C4-2B (cell line): ENCODE data around the gene ZMYND19.
"Not testable (repeated sequence)": the region's sequence is repeated elsewhere in the genome, so short reads cannot be mapped to it uniquely, and the experiment has no call there.

Source experiments
- H3K27ac ChIP-seq: fragments of 450-650 bp; 2 replicates; pipeline ENCODE4 v1.5.1; 2017
- ZFX ChIP-seq: fragments of 450-650 bp; IDR thresholded peaks from 2 replicates; pipeline ENCODE4 v1.6.1; 2017
- TF ChIP-seq, protein P1 (sequence below): fragments of 450-650 bp; conservative IDR thresholded peaks from 2 replicates; pipeline ENCODE4 v1.5.1; 2017; ENCODE audit warnings: mild to moderate bottlenecking

ZMYND19 gene

DNA sequence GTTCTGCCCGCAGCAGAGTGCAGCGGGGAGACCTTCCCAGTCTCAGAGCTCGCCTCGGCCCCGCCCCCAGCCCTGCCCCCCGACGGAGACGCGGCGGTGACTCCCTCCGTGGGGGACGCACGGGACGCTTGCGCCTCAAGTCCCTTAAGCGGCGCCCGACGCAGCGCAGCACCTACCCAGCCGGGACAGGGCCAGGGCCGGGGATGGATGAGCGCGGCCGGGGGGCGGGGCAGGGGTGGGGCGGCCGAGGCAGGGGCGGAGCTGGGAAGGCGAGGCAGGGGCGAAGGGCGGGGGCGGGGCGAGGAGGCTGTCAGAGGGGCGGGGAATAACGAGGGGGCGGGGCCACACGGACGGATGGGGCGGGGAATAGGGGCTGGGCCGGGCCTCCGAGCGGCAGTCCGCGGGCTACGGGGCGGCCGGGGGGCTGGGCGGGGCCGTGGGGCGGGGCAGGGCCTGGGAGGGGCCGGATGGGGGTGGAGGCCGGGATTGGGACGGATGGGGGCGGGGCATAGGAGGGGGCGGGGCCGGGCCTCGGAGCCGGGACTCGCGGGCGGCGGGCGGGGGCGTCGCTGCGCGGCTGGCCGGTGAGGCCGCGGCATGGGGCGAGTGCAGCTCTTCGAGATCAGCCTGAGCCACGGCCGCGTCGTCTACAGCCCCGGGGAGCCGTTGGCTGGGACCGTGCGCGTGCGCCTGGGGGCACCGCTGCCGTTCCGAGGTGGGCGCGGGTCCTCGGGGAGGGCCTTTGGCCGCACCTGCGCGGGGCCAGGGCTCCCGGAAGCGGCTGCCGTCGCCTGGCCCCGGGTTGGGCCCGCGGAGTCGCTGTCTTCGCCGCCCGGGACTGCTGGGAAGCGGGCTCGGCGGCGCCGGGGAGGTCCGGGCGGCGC, 15.1 kb upstream of the ZMYND19 start, which contains the start of gene ARRDC1:
Gene ARRDC1 (plus strand): TSS at position 566 of the 884 bp plus-strand sequence. CDS start 32 bp downstream, at position 598.
- TF ChIP-seq, protein P1, sequence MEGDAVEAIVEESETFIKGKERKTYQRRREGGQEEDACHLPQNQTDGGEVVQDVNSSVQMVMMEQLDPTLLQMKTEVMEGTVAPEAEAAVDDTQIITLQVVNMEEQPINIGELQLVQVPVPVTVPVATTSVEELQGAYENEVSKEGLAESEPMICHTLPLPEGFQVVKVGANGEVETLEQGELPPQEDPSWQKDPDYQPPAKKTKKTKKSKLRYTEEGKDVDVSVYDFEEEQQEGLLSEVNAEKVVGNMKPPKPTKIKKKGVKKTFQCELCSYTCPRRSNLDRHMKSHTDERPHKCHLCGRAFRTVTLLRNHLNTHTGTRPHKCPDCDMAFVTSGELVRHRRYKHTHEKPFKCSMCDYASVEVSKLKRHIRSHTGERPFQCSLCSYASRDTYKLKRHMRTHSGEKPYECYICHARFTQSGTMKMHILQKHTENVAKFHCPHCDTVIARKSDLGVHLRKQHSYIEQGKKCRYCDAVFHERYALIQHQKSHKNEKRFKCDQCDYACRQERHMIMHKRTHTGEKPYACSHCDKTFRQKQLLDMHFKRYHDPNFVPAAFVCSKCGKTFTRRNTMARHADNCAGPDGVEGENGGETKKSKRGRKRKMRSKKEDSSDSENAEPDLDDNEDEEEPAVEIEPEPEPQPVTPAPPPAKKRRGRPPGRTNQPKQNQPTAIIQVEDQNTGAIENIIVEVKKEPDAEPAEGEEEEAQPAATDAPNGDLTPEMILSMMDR = no peak
- TF ChIP-seq ZFX = peak; percentile 90; the same call in 1 of the 2 replicates
- peak within 1 kb of the TSS; percentile 94 for H3K27ac ChIP-seq

DNA sequence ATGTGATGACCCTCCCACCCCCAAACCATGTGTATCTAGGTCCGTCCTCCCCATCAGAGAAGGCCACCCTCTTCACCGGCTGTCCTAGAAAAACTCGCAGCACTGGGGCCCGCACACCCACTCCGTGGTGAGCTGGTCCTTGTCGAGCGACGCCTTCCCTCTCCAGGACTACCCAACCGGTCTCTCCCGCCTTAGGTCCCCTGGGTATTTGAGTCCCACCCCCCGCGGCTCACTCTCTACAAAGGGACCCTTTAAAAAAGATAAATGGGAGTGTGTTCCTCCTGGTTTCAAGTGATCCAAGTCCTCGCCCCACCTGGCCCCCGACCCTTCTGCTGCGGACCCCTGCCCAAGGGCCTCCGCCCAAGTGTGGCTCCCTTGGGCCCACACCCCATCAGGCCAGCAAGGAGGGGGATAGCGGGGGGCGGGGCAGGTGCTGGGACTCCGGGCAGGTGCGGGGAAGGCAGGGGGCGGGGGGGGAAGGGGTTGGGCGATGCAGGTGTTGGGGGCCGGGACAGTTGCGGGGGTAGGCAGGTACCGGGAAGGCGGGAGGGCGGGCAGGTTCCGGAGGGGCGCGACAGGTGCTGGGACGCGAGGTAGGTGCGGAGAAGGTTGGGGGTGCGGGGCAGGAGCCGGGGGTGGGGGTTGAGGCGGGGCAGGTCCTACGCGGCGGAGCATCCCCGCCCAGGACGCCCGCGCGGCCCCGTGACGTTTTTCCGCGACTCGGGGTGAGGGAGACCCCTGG, 14.2 kb upstream of the ZMYND19 start:
- no peak for TF ChIP-seq ZFX
- TF ChIP-seq, protein P1 = no peak
- peak overlapping the region; percentile 32; the same call in 1 of the 2 replicates for H3K27ac ChIP-seq

DNA sequence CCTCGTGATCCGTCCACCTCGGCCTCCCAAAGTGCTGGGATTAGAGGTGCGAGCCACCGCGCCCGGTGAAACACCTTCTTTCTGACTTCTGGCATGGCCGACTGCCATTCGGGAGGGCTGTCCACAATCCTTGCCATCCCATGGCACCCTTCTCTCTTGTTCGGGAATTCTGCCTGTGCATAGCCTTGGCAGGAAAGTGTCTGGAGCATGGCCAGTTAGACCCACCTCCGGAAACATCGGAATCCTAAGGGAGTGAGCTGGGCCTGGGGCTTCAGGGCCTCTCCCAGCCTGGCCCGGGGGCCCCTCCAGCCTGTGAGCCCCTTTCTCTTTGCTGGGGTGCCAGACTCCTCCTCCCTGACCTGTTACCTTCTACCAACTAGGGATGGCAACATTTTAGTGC, 13.6 kb upstream of the ZMYND19 start:
- no peak overlapping the region for H3K27ac ChIP-seq
- TF ChIP-seq, protein P1 = no peak
- no peak for TF ChIP-seq ZFX

GRCh38 chr9:137602661-137603060, 12.3 kb upstream of the ZMYND19 start:
- no peak overlapping the region for H3K27ac ChIP-seq
- TF ChIP-seq ZFX = no peak
- TF ChIP-seq, protein P1 = no peak

- TF ChIP-seq ZFX = no peak
- TF ChIP-seq, protein P1 = no peak
- H3K27ac ChIP-seq = no peak overlapping the region
These were observed 8.6 kb upstream of the ZMYND19 start for GRCh38 chr9:137598943-137599342.

GRCh38 chr9:137596577-137596976, 6.3 kb upstream of the ZMYND19 start:
- not testable (repeated sequence) for H3K27ac ChIP-seq

DNA sequence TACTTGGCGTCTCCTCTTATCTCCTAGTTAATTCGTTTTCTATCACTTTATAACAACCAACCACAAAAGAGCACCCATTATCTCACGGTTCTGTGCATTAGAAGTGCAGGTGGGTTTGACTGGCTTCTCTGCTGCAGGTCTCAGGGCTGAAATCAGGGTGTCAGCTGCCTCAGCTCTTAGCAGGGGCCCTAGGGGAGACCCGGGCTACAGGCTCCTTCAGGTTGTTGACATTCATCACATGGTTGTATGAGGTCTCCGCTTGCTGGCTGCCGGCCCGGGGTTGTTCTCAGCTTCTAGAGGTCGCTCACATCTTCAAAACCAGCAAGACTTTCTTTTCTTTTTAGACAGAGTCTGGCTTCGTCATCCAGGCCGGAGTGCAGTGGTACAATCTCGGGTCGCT, 2.9 kb upstream of the ZMYND19 start:
- peak overlapping the region; percentile 49 for H3K27ac ChIP-seq
- no peak for TF ChIP-seq ZFX
- TF ChIP-seq, protein P1 = no peak
